IMR-90 (cell line): Measurements from ENCODE around the gene SIX6. TPM values are rescaled to one million over a fixed set of nuclear protein-coding genes. Genes with fewer than 3 reads are reported as not detected.

Experiments
- ATAC-seq: fragments of 200-7000 bp; cut with Tn5 transposase; 2 replicates; pipeline ENCODE4 v1.9.1; 2020; ENCODE audit warnings: low read depth, mild to moderate bottlenecking, moderate library complexity
- BruUV-seq: library from RNA; stranded (reverse); fragments of 400-500 nt; replicated peaks from 2 replicates; lab custom pipeline; 2021; lab: Mats Ljungman, UMichigan
- CTCF ChIA-PET: fragments of 300-600 bp; formaldehyde crosslinking; extraction: SDS; loops from one replicate; lab custom pipeline; 2021; ENCODE audit warnings: antibody characterized with exemption; lab: Yijun Ruan, JAX
- POLR2A ChIA-PET: fragments of 300-600 bp; sonication (Branson Sonifier 250); formaldehyde crosslinking; loops from one replicate; lab custom pipeline; 2022; ENCODE audit warnings: antibody characterized with exemption; ENCODE audit not compliant: unreplicated experiment; lab: Charles Lee
- DNase-seq: peaks from one replicate; pipeline ENCODE4 v3.0.0; 2013
- H2AFZ ChIP-seq: replicated peaks from 2 replicates; pipeline ENCODE3; 2013; ENCODE audit warnings: low read length, mild to moderate bottlenecking; ENCODE audit not compliant: poor library complexity
- H2AK5ac ChIP-seq: 2 replicates; pipeline ENCODE4 v1.6.1; 2013; ENCODE audit warnings: low read depth, low read length, inconsistent platforms
- H2AK9ac ChIP-seq: replicated peaks from 2 replicates; pipeline ENCODE3; 2013; ENCODE audit warnings: mild to moderate bottlenecking, low read depth, low read length, moderate library complexity; ENCODE audit not compliant: poor library complexity
- H2BK120ac ChIP-seq: 2 replicates; pipeline ENCODE4 v1.6.1; 2013; ENCODE audit warnings: low read depth, low read length, inconsistent platforms
- H2BK15ac ChIP-seq: 3 replicates; pipeline ENCODE4 v1.6.1; 2013; ENCODE audit warnings: low read depth, low read length, inconsistent platforms
- H2BK20ac ChIP-seq: 2 replicates; pipeline ENCODE4 v1.6.1; 2013; ENCODE audit warnings: low read depth, mild to moderate bottlenecking, inconsistent platforms, low read length, moderate library complexity
- H2BK5ac ChIP-seq: 2 replicates; pipeline ENCODE4 v1.6.1; 2013; ENCODE audit warnings: mild to moderate bottlenecking, low read depth, low read length, inconsistent platforms; ENCODE audit not compliant: poor library complexity, severe bottlenecking
- H3K14ac ChIP-seq: replicated peaks from 2 replicates; pipeline ENCODE4 v1.6.1; 2013; ENCODE audit warnings: low read depth, low read length, inconsistent platforms
- H3K18ac ChIP-seq: 2 replicates; pipeline ENCODE4 v1.6.1; 2013; ENCODE audit warnings: low read depth, low read length, control low read depth
- H3K23ac ChIP-seq: 2 replicates; pipeline ENCODE4 v1.6.1; 2013; ENCODE audit warnings: low read depth, low read length, inconsistent platforms
- H3K27ac ChIP-seq: 2 replicates; pipeline ENCODE4 v1.5.1; 2013; ENCODE audit warnings: mild to moderate bottlenecking, control low read depth, low read length; ENCODE audit not compliant: insufficient read depth
- H3K27me3 ChIP-seq: 2 replicates; pipeline ENCODE4 v1.6.1; 2013; ENCODE audit warnings: low read length; ENCODE audit not compliant: control insufficient read depth, insufficient read depth
- H3K36me3 ChIP-seq: 2 replicates; pipeline ENCODE4 v1.6.1; 2013; ENCODE audit warnings: low read length, mixed read lengths; ENCODE audit not compliant: control insufficient read depth, insufficient read depth
- H3K4ac ChIP-seq: 2 replicates; pipeline ENCODE4 v1.6.1; 2013; ENCODE audit warnings: low read depth, low read length, inconsistent platforms
- H3K4me1 ChIP-seq: 2 replicates; pipeline ENCODE4 v1.6.1; 2013; ENCODE audit warnings: low read length, mixed read lengths; ENCODE audit not compliant: control insufficient read depth, insufficient read depth
- H3K4me2 ChIP-seq: 2 replicates; pipeline ENCODE4 v1.6.1; 2013; ENCODE audit warnings: low read depth, mild to moderate bottlenecking, control low read depth, low read length, moderate library complexity
- H3K4me3 ChIP-seq: 2 replicates; pipeline ENCODE4 v1.5.1; 2013; ENCODE audit warnings: low read depth, mild to moderate bottlenecking, control low read depth, low read length, moderate library complexity; ENCODE audit not compliant: insufficient read depth
- H3K56ac ChIP-seq: 2 replicates; pipeline ENCODE4 v1.6.1; 2013; ENCODE audit warnings: low read length, inconsistent platforms; ENCODE audit not compliant: insufficient read depth; ENCODE audit errors: extremely low read depth
- H3K79me1 ChIP-seq, 2 experiments: 2 replicates each; pipeline ENCODE4 v1.6.1; 2013; ENCODE audit warnings: low read length in 2 of 2, inconsistent platforms in 1 of 2, low read depth in 1 of 2
- H3K9ac ChIP-seq: 2 replicates; pipeline ENCODE4 v1.6.1; 2013; ENCODE audit warnings: low read depth, low read length, control low read depth
- H3K9me1 ChIP-seq: 2 replicates; pipeline ENCODE4 v1.6.1; 2013; ENCODE audit warnings: low read length, inconsistent platforms; ENCODE audit not compliant: insufficient read depth
- H3K9me3 ChIP-seq: 2 replicates; pipeline ENCODE4 v1.6.1; 2013; ENCODE audit warnings: low read length; ENCODE audit not compliant: control insufficient read depth, insufficient read depth
- H4K20me1 ChIP-seq: 2 replicates; pipeline ENCODE4 v1.6.1; 2013; ENCODE audit warnings: low read length, inconsistent platforms; ENCODE audit not compliant: insufficient read depth
- H4K5ac ChIP-seq: 2 replicates; pipeline ENCODE4 v1.6.1; 2013; ENCODE audit warnings: mild to moderate bottlenecking, low read depth, low read length, control low read depth
- H4K8ac ChIP-seq, 2 experiments: 2 replicates each; pipeline ENCODE4 v1.6.1; 2013; ENCODE audit warnings: low read depth in 2 of 2, low read length in 2 of 2, control low read depth in 1 of 2, inconsistent platforms in 1 of 2
- H4K91ac ChIP-seq: 2 replicates; pipeline ENCODE4 v1.6.1; 2013; ENCODE audit warnings: low read depth, low read length, inconsistent platforms; ENCODE audit not compliant: insufficient read depth
- CEBPB ChIP-seq: IDR thresholded peaks from 2 replicates; pipeline ENCODE4 v1.6.1; 2012; ENCODE audit warnings: low read depth, low read length, improper control_type of control experiment
- CHD1 ChIP-seq: IDR thresholded peaks from 2 replicates; pipeline ENCODE4 v1.6.1; 2012; ENCODE audit warnings: low read depth, low read length, improper control_type of control experiment
- FOS ChIP-seq: fragments of 150-350 bp; IDR thresholded peaks from 2 replicates; pipeline ENCODE4 v1.6.1; 2016; ENCODE audit warnings: low read depth, low read length
- MAFK ChIP-seq: IDR thresholded peaks from 2 replicates; pipeline ENCODE4 v1.6.1; 2012; ENCODE audit warnings: low read depth, low read length, improper control_type of control experiment
- MAZ ChIP-seq: IDR thresholded peaks from 2 replicates; pipeline ENCODE4 v1.6.1; 2012; ENCODE audit warnings: low read depth, mild to moderate bottlenecking, low read length, improper control_type of control experiment, moderate library complexity, borderline replicate concordance
- MXI1 ChIP-seq: IDR thresholded peaks from 2 replicates; pipeline ENCODE4 v1.6.1; 2012; ENCODE audit warnings: low read depth, mild to moderate bottlenecking, low read length, moderate library complexity, borderline replicate concordance
- POLR2A ChIP-seq: IDR thresholded peaks from 2 replicates; pipeline ENCODE4 v1.6.1; 2012; ENCODE audit warnings: mild to moderate bottlenecking, low read depth, low read length
- RAD21 ChIP-seq: IDR thresholded peaks from 2 replicates; pipeline ENCODE4 v1.6.1; 2012; ENCODE audit warnings: low read length, improper control_type of control experiment
- RCOR1 ChIP-seq: IDR thresholded peaks from 2 replicates; pipeline ENCODE4 v1.6.1; 2012; ENCODE audit warnings: mild to moderate bottlenecking, low read length, improper control_type of control experiment; ENCODE audit not compliant: insufficient replicate concordance
- RFX5 ChIP-seq: IDR thresholded peaks from 2 replicates; pipeline ENCODE4 v1.8.0; 2012; ENCODE audit warnings: low read depth, mild to moderate bottlenecking, low read length, moderate library complexity
- WGBS, 2 experiments: methylation state at CpG; one replicate each; pipeline versions ENCODE4 v1.1.5 to v1.1.7; 2013; ENCODE audit warnings: missing lambda C conversion rate in 2 of 2; ENCODE audit not compliant: insufficient read length in 1 of 2; ENCODE audit errors: extremely low coverage in 2 of 2; 5-methylcytosine and 5-hydroxymethylcytosine counted together
- dilution Hi-C: fragments of 300-500 bp; cut with HindIII; formaldehyde crosslinking; loops from one replicate; pipeline ENCODE4 v1.14.3; 2018; ENCODE audit warnings: low sequenced_read_pairs; ENCODE audit not compliant: unreplicated experiment
- in situ Hi-C: fragments of 300-500 bp; cut with MboI; formaldehyde crosslinking; loops from 3 replicates; pipeline ENCODE4 v1.14.3; 2019; ENCODE audit warnings: low sequenced_read_pairs, inconsistent platforms, mixed read lengths
- intact Hi-C: fragments of 100-400 bp; cut with micrococcal nuclease; formaldehyde crosslinking; loops from 2 replicates; pipeline ENCODE4 v1.10.0; 2022
- polyA plus RNA-seq, 3 experiments: library from polyadenylated mRNA; depleted of rRNA; stranded (reverse); fragments of >200 nt; gene quantifications; 2 replicates each; pipeline ENCODE4 v1.2.3, GENCODE V29; 2012; ENCODE audit warnings: low replicate concordance in 1 of 3
- total RNA-seq: library from RNA; depleted of rRNA; stranded (reverse); fragments of >200 nt; gene quantifications from 2 replicates; pipeline ENCODE4 v1.2.3, GENCODE V29; 2012
- TF ChIP-seq, protein P1 (sequence below): fragments of 150-350 bp; IDR thresholded peaks from 2 replicates; pipeline ENCODE4 v1.6.1; 2016; ENCODE audit warnings: low read depth, mild to moderate bottlenecking, low read length, moderate library complexity, borderline replicate concordance
- TF ChIP-seq, protein P2 (sequence below): fragments of 150-350 bp; IDR thresholded peaks from 2 replicates; pipeline ENCODE4 v1.6.1; 2017; ENCODE audit warnings: mild to moderate bottlenecking, antibody characterized with exemption, low read length, low read depth

The SIX6 gene
- total and polyA plus RNA-seq, 2 of the 4 experiments (the other 2 are of a cell fraction): not detected

- Histone ChIP-seq H3K79me1 (no peaks in the 10 kb centered on the region), H2AK5ac (no peak overlapping the region), H2BK120ac (no peak overlapping the region), H3K23ac (no peak overlapping the region), H4K91ac (no peak overlapping the region), H3K4ac (no peak overlapping the region), H4K20me1 (no peaks in the 10 kb centered on the region), H3K4me2 (no peak overlapping the region), H3K27me3 (peaks cover 73% of the 10 kb centered on the region), H3K9ac (no peak overlapping the region), H3K14ac (no peak overlapping the region), H3K4me1 (peaks cover 2% of the 10 kb centered on the region; the same call in 1 of the 2 replicates), H3K36me3 (no peaks in the 10 kb centered on the region), H3K9me3 (peaks cover 15% of the 10 kb centered on the region), H2BK5ac (no peak overlapping the region), H2AFZ (no peak overlapping the region), H2BK15ac (no peak overlapping the region), H2AK9ac (no peak overlapping the region), H4K5ac (no peak overlapping the region), H3K27ac (no peak overlapping the region), H3K9me1 (no peaks in the 10 kb centered on the region), H4K8ac (no peak overlapping the region), H3K4me3 (no peak overlapping the region), H2BK20ac (no peak overlapping the region), H3K18ac (no peak overlapping the region), H3K56ac (no peak overlapping the region)
- CTCF ChIA-PET: no interaction called here
- POLR2A ChIA-PET: no interaction called here
- intact Hi-C loops (no loop called here), in situ Hi-C loops (no loop called here), dilution Hi-C loops (no loop called here)
- no TSS peak for BruUV-seq
- no peak for DNase-seq
- no peak for ATAC-seq
- no CpG with 5 or more reads among the region's 7 CpGs for WGBS, 2 experiments
- TF ChIP-seq FOS (no peak), POLR2A (no peak), MAZ (no peak), MXI1 (no peak), MAFK (no peak), RAD21 (no peak), CHD1 (no peak), CEBPB (no peak), RCOR1 (no peak), RFX5 (no peak)
- TF ChIP-seq, protein P1, sequence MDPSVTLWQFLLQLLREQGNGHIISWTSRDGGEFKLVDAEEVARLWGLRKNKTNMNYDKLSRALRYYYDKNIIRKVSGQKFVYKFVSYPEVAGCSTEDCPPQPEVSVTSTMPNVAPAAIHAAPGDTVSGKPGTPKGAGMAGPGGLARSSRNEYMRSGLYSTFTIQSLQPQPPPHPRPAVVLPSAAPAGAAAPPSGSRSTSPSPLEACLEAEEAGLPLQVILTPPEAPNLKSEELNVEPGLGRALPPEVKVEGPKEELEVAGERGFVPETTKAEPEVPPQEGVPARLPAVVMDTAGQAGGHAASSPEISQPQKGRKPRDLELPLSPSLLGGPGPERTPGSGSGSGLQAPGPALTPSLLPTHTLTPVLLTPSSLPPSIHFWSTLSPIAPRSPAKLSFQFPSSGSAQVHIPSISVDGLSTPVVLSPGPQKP: no peak
- TF ChIP-seq, protein P2, sequence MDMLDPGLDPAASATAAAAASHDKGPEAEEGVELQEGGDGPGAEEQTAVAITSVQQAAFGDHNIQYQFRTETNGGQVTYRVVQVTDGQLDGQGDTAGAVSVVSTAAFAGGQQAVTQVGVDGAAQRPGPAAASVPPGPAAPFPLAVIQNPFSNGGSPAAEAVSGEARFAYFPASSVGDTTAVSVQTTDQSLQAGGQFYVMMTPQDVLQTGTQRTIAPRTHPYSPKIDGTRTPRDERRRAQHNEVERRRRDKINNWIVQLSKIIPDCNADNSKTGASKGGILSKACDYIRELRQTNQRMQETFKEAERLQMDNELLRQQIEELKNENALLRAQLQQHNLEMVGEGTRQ: no peak
Measured at GRCh38 chr14:60506010-60506409, 2.9 kb upstream of the SIX6 start.
